Measurements from ENCODE around the gene ETF1. TPM values are rescaled to one million over a fixed set of nuclear protein-coding genes. Genes with fewer than 3 reads are reported as not detected.

ETF1 gene
- total and polyA plus RNA-seq, 9 of the 15 experiments (the other 6 are each of a cell fraction or from before 2014, with no cell fraction given) = 53.7 to 209 (median 164) TPM

- H3K79me2 ChIP-seq (ENCODE audit: control insufficient read depth, insufficient read depth, low read length) = peaks cover 96% of the 10 kb centered on the region
- 67% methylated on average over 6 of the region's 7 CpGs for WGBS (ENCODE audit: insufficient coverage, low coverage, missing lambda C conversion rate)
- DNase-seq (ENCODE audit: extremely low read depth in 1 of 4, low spot score in 3 of 4) = no peak
- ATAC-seq = no peak
- H3K4me2 ChIP-seq (ENCODE audit: insufficient read depth, low read length) = no peak overlapping the region
- no peak overlapping the region for H3K9ac ChIP-seq (ENCODE audit: insufficient read depth in 1 of 2, low read depth in 2 of 2, low read length in 2 of 2)
- no peak overlapping the region for H3K4me3 ChIP-seq
- H3K9me1 ChIP-seq (ENCODE audit: control insufficient read depth, insufficient read depth, low read length) = no peaks in the 10 kb centered on the region
- no peak overlapping the region for H2AFZ ChIP-seq (ENCODE audit: low read depth, low read length)
- BruUV-seq (replicated peaks) = no TSS peak
- no peaks in the 10 kb centered on the region for H3K9me3 ChIP-seq (replicated peaks; ENCODE audit: control insufficient read depth, insufficient read depth, low read depth, low read length)
- POLR2A ChIA-PET = interaction anchor here (1.0 to 1.9 kb wide), 9 partner anchors 10 to 72 kb away, joined by 3 to 13 read pairs (median 4); partner anchors contain the start of gene ETF1
- in situ Hi-C loops (cut with MboI) (no loop called here), intact Hi-C loops (cut with micrococcal nuclease) (no loop called here)
- H3K27ac ChIP-seq (ENCODE audit: extremely low read depth, low read depth, low read length) = no peak overlapping the region
- peaks cover 82% of the 10 kb centered on the region for H3K36me3 ChIP-seq (ENCODE audit: control insufficient read depth, insufficient read depth, low read length)
- no peak for FAIRE-seq
- no peak for TF ChIP-seq KDM1A (IDR thresholded peaks at IDR 0.05)
- TF ChIP-seq PKNOX1 (IDR thresholded peaks at IDR 0.05) = peak; percentile 60
- peaks cover 14% of the 10 kb centered on the region; the same call in 1 of the 2 replicates for H4K20me1 ChIP-seq (replicated peaks; ENCODE audit: control insufficient read depth, insufficient read depth, low read length)
- H3K27me3 ChIP-seq (ENCODE audit: control insufficient read depth in 2 of 2, insufficient read depth in 2 of 2, low read length in 2 of 2) = no peaks in the 10 kb centered on the region
- CTCF ChIA-PET (ENCODE audit: low intra/inter-chr PET ratio) = no interaction called here
- peaks cover 4 to 11% of the 10 kb centered on the region in 2 experiments; a peak in 3 of 5 replicates for H3K4me1 ChIP-seq (replicated peaks in 1 of 2; ENCODE audit: control insufficient read depth in 2 of 2, insufficient read depth in 2 of 2, low read length in 2 of 2)
These were observed 14.1 kb downstream of the ETF1 start for GRCh38 chr5:138528744-138529469.

DNA sequence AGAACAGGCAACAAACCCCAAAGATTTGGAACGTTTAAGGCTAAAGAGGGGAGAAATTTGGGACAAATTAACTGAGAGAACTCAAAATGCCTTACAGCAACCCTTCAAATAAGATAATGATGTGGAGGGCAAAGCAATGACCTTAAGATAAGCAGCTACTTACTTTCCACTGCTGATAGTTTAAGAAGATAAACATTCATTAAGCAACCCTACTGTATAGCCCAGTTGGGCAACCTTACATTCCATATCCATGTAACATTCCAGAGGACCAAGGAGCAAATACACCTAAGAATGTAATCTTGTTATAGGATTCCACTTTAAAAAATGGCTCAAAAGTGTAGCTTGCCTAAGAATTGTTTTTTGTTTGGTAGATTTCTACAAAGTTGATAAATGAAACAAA, 14.8 kb downstream of the ETF1 start:
- peaks cover 19% of the 10 kb centered on the region; the same call in 1 of the 2 replicates for H4K20me1 ChIP-seq (replicated peaks; ENCODE audit: control insufficient read depth, insufficient read depth, low read length)
- H3K9ac ChIP-seq (ENCODE audit: insufficient read depth in 1 of 2, low read depth in 2 of 2, low read length in 2 of 2) = no peak overlapping the region
- ChIA-PET CTCF (ENCODE audit: low intra/inter-chr PET ratio) (no interaction called here), POLR2A (interaction anchor here (0.6 to 1.9 kb wide), 4 partner anchors 15 to 1202 kb away, joined by 3 to 13 read pairs (median 4); partner anchors contain the start of gene ETF1)
- H3K4me2 ChIP-seq (ENCODE audit: insufficient read depth, low read length) = no peak overlapping the region
- no peak overlapping the region for H2AFZ ChIP-seq (ENCODE audit: low read depth, low read length)
- no peaks in the 10 kb centered on the region for H3K27me3 ChIP-seq (ENCODE audit: control insufficient read depth in 2 of 2, insufficient read depth in 2 of 2, low read length in 2 of 2)
- H3K9me1 ChIP-seq (ENCODE audit: control insufficient read depth, insufficient read depth, low read length) = no peaks in the 10 kb centered on the region
- peaks cover 81% of the 10 kb centered on the region for H3K36me3 ChIP-seq (ENCODE audit: control insufficient read depth, insufficient read depth, low read length)
- no peaks in the 10 kb centered on the region for H3K9me3 ChIP-seq (replicated peaks; ENCODE audit: control insufficient read depth, insufficient read depth, low read depth, low read length)
- no peak for FAIRE-seq
- no peak for ATAC-seq
- in situ Hi-C loops (cut with MboI) = no loop called here
- DNase-seq (ENCODE audit: extremely low read depth in 1 of 4, low spot score in 3 of 4) = no peak
- no peak overlapping the region for H3K4me3 ChIP-seq
- intact Hi-C loops (cut with micrococcal nuclease) = no loop called here
- H3K4me1 ChIP-seq (replicated peaks in 1 of 2; ENCODE audit: control insufficient read depth in 2 of 2, insufficient read depth in 2 of 2, low read length in 2 of 2) = peaks cover 4 to 11% of the 10 kb centered on the region in 2 experiments; a peak in 3 of 5 replicates
- 19% methylated on average over 1 of the region's 1 CpG for WGBS (ENCODE audit: insufficient coverage, low coverage, missing lambda C conversion rate)
- peaks cover 96% of the 10 kb centered on the region for H3K79me2 ChIP-seq (ENCODE audit: control insufficient read depth, insufficient read depth, low read length)
- no peak overlapping the region for H3K27ac ChIP-seq (ENCODE audit: extremely low read depth, low read depth, low read length)
- no TSS peak for BruUV-seq (replicated peaks)
- TF ChIP-seq SMARCB1 (IDR thresholded peaks at IDR 0.05; ENCODE audit: insufficient read length, low read depth) (no peak), NKRF (IDR thresholded peaks at IDR 0.05; ENCODE audit: borderline replicate concordance) (no peak), CEBPB (tag; IDR thresholded peaks at IDR 0.05) (peak; percentile 61), CEBPG (CRISPR knock-in tag; IDR thresholded peaks at IDR 0.05) (no peak), CEBPG (tag; conservative IDR thresholded peaks at IDR 0.05 in 1 of 2, IDR thresholded peaks at IDR 0.05 in 1 of 2) (peak; percentile 32 to 51; a peak in 3 of 4 replicates)
- TF ChIP-seq, protein P1, sequence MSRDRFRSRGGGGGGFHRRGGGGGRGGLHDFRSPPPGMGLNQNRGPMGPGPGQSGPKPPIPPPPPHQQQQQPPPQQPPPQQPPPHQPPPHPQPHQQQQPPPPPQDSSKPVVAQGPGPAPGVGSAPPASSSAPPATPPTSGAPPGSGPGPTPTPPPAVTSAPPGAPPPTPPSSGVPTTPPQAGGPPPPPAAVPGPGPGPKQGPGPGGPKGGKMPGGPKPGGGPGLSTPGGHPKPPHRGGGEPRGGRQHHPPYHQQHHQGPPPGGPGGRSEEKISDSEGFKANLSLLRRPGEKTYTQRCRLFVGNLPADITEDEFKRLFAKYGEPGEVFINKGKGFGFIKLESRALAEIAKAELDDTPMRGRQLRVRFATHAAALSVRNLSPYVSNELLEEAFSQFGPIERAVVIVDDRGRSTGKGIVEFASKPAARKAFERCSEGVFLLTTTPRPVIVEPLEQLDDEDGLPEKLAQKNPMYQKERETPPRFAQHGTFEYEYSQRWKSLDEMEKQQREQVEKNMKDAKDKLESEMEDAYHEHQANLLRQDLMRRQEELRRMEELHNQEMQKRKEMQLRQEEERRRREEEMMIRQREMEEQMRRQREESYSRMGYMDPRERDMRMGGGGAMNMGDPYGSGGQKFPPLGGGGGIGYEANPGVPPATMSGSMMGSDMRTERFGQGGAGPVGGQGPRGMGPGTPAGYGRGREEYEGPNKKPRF (IDR thresholded peaks at IDR 0.05; ENCODE audit: low read depth, low read length) = no peak
